ENCODE data around the gene ZNF326. TPM values are rescaled to one million over a fixed set of nuclear protein-coding genes. Genes with fewer than 3 reads are reported as not detected.
A peak's percentile ranks its signal among the peaks of the same experiment; 100 is the strongest.
"Not testable (repeated sequence)": the region's sequence is repeated elsewhere in the genome, so short reads cannot be mapped to it uniquely, and the experiment has no call there.

ZNF326 gene
- total RNA-seq, 1 experiment from 2014 or later, result 19.3 TPM

DNA sequence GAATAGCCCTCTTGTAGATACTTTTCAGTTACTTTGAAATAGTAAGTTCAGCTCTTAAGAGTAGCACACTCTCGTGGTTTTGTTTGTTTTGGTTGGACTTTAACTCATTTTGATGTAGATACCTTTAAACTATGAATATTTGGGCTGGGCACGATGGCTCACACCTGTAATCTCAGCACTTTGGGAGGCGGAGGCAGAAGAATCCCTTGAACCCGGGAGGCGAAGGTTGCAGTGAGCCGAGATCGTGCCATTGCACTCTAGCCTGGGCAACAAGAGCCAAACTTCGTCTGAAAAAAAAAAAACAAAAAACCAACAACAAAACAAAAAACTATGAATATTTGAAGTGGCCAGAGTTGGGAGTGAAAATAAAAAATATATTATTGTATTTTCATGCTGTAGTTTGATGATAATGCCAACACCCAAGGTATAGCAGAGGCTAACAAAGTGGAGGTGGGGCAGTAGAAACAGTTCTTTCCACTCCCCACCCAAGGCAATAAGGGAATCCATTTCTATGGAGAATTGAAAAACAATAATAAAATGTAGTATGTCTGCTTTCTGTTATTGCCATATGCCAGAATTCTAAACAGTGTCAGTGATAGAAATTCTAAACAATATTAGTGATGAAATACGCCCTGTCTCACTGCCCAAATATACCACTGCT is 1.7 kb downstream of the ZNF326 start:
- ChIA-PET POLR2A (no interaction called here), CTCF (no interaction called here), RAD21 (ENCODE audit: low non-redundant PET in 1 of 2, low total read pairs in 2 of 2, uncharacterized antibody in 2 of 2, unreplicated experiment in 2 of 2) (no interaction called here)
- H3K79me2 ChIP-seq (ENCODE audit: insufficient read depth, low read length), result peaks cover 65% of the 10 kb centered on the region
- H2AFZ ChIP-seq (ENCODE audit: low read depth, low read length, poor library complexity, severe bottlenecking), result no peak overlapping the region
- H3K9me3 ChIP-seq (ENCODE audit: control insufficient read depth in 1 of 2, insufficient read depth in 1 of 2, low read depth in 1 of 2, low read length in 2 of 2), result no peaks in the 10 kb centered on the region
- H3K36me3 ChIP-seq (ENCODE audit: control insufficient read depth in 1 of 2, insufficient read depth in 2 of 2, low read length in 2 of 2), result peaks cover 0 to 7% of the 10 kb centered on the region in 2 experiments; a peak in 1 of 4 replicates
- H4K20me1 ChIP-seq (ENCODE audit: insufficient read depth), result no peaks in the 10 kb centered on the region
- ATAC-seq (no peak), DNase-seq (ENCODE audit: low read depth, low spot score) (no peak)
- H3K9me2 ChIP-seq (ENCODE audit: insufficient read depth), result no peaks in the 10 kb centered on the region
- H3K27me3 ChIP-seq (ENCODE audit: insufficient read depth, low read length), result no peaks in the 10 kb centered on the region
- H3K4me2 ChIP-seq (ENCODE audit: low read length), result peak overlapping the region; percentile 84
- peak overlapping the region; percentile 83 to 86 for H3K4me3 ChIP-seq (replicated peaks in 1 of 2; ENCODE audit: low read depth in 1 of 2, low read length in 2 of 2)
- no peak overlapping the region for H3K27ac ChIP-seq (ENCODE audit: low read depth, low read length)
- peak overlapping the region; percentile 86 for H3K9ac ChIP-seq (ENCODE audit: low read length)
- H3K4me1 ChIP-seq (ENCODE audit: control insufficient read depth in 1 of 2, insufficient read depth in 2 of 2, low read length in 2 of 2), result peaks cover 4 to 23% of the 10 kb centered on the region in 2 experiments; a peak in 3 of 4 replicates
- BruUV-seq (replicated peaks), result no TSS peak
- intact Hi-C loops (cut with micrococcal nuclease), result loop anchor here (10.0 kb wide), 2 partner anchors 362 to 472 kb away; partner anchors contain the start of genes LRRC8B and LRRC8C
- TF ChIP-seq POLR2A (IDR thresholded peaks at IDR 0.05; ENCODE audit: borderline replicate concordance, extremely low read depth, insufficient read depth, insufficient read length) (no peak), ZNF274 (IDR thresholded peaks at IDR 0.05; ENCODE audit: low read depth, low read length) (no peak), CBX3 (IDR thresholded peaks at IDR 0.05; ENCODE audit: low read depth) (no peak), RAD21 (IDR thresholded peaks at IDR 0.05; ENCODE audit: low read depth) (no peak), POLR2AphosphoS5 (IDR thresholded peaks at IDR 0.05; ENCODE audit: low read depth, low read length) (no peak), YY1 (IDR thresholded peaks at IDR 0.05; ENCODE audit: extremely low read depth, insufficient replicate concordance, low read depth, low read length) (no peak), ELF1 (IDR thresholded peaks at IDR 0.05; ENCODE audit: borderline replicate concordance, low read depth) (no peak), SP1 (IDR thresholded peaks at IDR 0.05; ENCODE audit: low read depth) (no peak), ZFX (IDR thresholded peaks at IDR 0.05) (no peak), SRF (IDR thresholded peaks at IDR 0.05; ENCODE audit: low read depth) (no peak), FOSL1 (IDR thresholded peaks at IDR 0.05; ENCODE audit: low read depth) (no peak)

DNA sequence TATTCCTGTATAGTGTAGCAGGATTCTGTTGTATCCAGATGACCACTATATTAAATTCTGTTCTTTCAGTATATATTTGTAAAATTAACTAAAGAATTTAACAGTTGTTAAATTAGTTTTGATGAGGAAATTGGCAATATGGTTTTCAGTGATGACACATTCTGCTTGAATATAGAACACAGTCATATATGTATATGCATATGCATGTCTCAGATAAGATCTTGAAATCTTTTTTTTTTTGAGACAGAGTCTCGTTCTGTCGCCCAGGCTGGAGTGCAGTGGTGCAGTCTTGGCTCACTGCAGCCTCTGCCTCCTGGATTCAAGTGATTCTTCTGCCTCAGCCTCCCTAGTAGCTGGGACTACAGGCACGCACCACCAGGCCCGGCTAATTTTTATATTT is 2.2 kb downstream of the ZNF326 start:
- H3K79me2 ChIP-seq (ENCODE audit: insufficient read depth, low read length), result peaks cover 71% of the 10 kb centered on the region
- POLR2A ChIA-PET; ATAC-seq; H3K27me3 ChIP-seq (ENCODE audit: insufficient read depth, low read length); H3K27ac ChIP-seq (ENCODE audit: low read depth, low read length); H3K4me3 ChIP-seq (replicated peaks in 1 of 2; ENCODE audit: low read depth in 1 of 2, low read length in 2 of 2); BruUV-seq (replicated peaks); H3K9me2 ChIP-seq (ENCODE audit: insufficient read depth); DNase-seq (ENCODE audit: low read depth, low spot score); RAD21 ChIA-PET (ENCODE audit: low non-redundant PET in 1 of 2, low total read pairs in 2 of 2, uncharacterized antibody in 2 of 2, unreplicated experiment in 2 of 2); CTCF ChIA-PET; H2AFZ ChIP-seq (ENCODE audit: low read depth, low read length, poor library complexity, severe bottlenecking); H3K9ac ChIP-seq (ENCODE audit: low read length); H3K9me3 ChIP-seq (ENCODE audit: control insufficient read depth in 1 of 2, insufficient read depth in 1 of 2, low read depth in 1 of 2, low read length in 2 of 2); H4K20me1 ChIP-seq (ENCODE audit: insufficient read depth); H3K36me3 ChIP-seq (ENCODE audit: control insufficient read depth in 1 of 2, insufficient read depth in 2 of 2, low read length in 2 of 2); H3K4me2 ChIP-seq (ENCODE audit: low read length): not testable (repeated sequence)
- intact Hi-C loops (cut with micrococcal nuclease), result loop anchor here (10.0 kb wide), 2 partner anchors 362 to 472 kb away; partner anchors contain the start of genes LRRC8B and LRRC8C
- peaks cover 4 to 18% of the 10 kb centered on the region in 2 experiments; a peak in 2 of 4 replicates for H3K4me1 ChIP-seq (ENCODE audit: control insufficient read depth in 1 of 2, insufficient read depth in 2 of 2, low read length in 2 of 2)

Data from HCT116 (cell line).